HepG2 (cell line): ENCODE data around the gene NYAP1. TPM values are rescaled to one million over a fixed set of nuclear protein-coding genes. Genes with fewer than 3 reads are reported as not detected.

Experiments used
- ADNP ChIP-seq: sonication (generic); formaldehyde crosslinking; IDR thresholded peaks from 2 replicates; pipeline ENCODE4 v1.4.0; 2020; ENCODE audit warnings: missing genetic modification reagents
- AGO2 ChIP-seq: fragments of 200-400 bp; formaldehyde crosslinking; optimal IDR thresholded peaks from 2 replicates; pipeline ENCODE3; 2017; ENCODE audit warnings: mild to moderate bottlenecking, low read depth, low read length, moderate library complexity
- HNF1B ChIP-seq: sonication (generic); formaldehyde crosslinking; IDR thresholded peaks from 2 replicates; pipeline ENCODE4 v1.5.1; 2020; ENCODE audit warnings: mild to moderate bottlenecking, moderate library complexity, missing genetic modification reagents
- HNRNPUL1 ChIP-seq: fragments of 200-400 bp; formaldehyde crosslinking; IDR thresholded peaks from 2 replicates; pipeline ENCODE4 v1.6.1; 2017; ENCODE audit warnings: low read depth, mild to moderate bottlenecking, low read length, moderate library complexity
- KLF12 ChIP-seq: sonication (generic); formaldehyde crosslinking; IDR thresholded peaks from 2 replicates; pipeline ENCODE4 v1.4.0; 2020; ENCODE audit warnings: missing genetic modification reagents, borderline replicate concordance
- MAX ChIP-seq: IDR thresholded peaks from 2 replicates; pipeline ENCODE4 v1.6.1; 2012; ENCODE audit warnings: inconsistent platforms
- MZF1 ChIP-seq: sonication (generic); formaldehyde crosslinking; IDR thresholded peaks from 2 replicates; pipeline ENCODE4 v1.8.1; 2023; ENCODE audit warnings: mild to moderate bottlenecking, missing genetic modification reagents, borderline replicate concordance
- NFYB ChIP-seq: sonication (generic); formaldehyde crosslinking; IDR thresholded peaks from 2 replicates; pipeline ENCODE4 v1.4.0; 2020; ENCODE audit warnings: missing genetic modification reagents
- PAXIP1 ChIP-seq: sonication (generic); formaldehyde crosslinking; conservative IDR thresholded peaks from 2 replicates; pipeline ENCODE4 v1.4.0; 2020; ENCODE audit warnings: mild to moderate bottlenecking, missing genetic modification reagents, moderate library complexity
- PHF21A ChIP-seq: sonication (generic); formaldehyde crosslinking; IDR thresholded peaks from 2 replicates; pipeline ENCODE4 v1.5.0; 2020; ENCODE audit warnings: mild to moderate bottlenecking, missing genetic modification reagents
- RNF2 ChIP-seq: fragments of 450-650 bp; conservative IDR thresholded peaks from 2 replicates; pipeline ENCODE4 v1.6.1; 2016; ENCODE audit warnings: low read depth
- SIN3B ChIP-seq: fragments of 150-350 bp; IDR thresholded peaks from 2 replicates; pipeline ENCODE4 v1.6.1; 2014; ENCODE audit warnings: low read length
- SMC3 ChIP-seq: IDR thresholded peaks from 2 replicates; pipeline ENCODE4 v1.6.1; 2011; ENCODE audit warnings: low read length, improper control_type of control experiment
- SP1 ChIP-seq, 2 experiments: fragments of 450-650 bp in 1 of 2; sonication (generic) in 1 of 2; formaldehyde crosslinking in 1 of 2; IDR thresholded peaks; 2 replicates each; pipeline versions ENCODE4 v1.4.0 to v1.6.1; 2016 to 2020; ENCODE audit warnings: missing genetic modification reagents in 1 of 2
- SP4 ChIP-seq: sonication (generic); formaldehyde crosslinking; IDR thresholded peaks from 2 replicates; pipeline ENCODE4 v1.8.1; 2023; ENCODE audit warnings: mild to moderate bottlenecking, missing genetic modification reagents
- SSRP1 ChIP-seq: IDR thresholded peaks from 2 replicates; pipeline ENCODE4 v1.6.1; 2016; ENCODE audit warnings: control low read depth
- TOPORS ChIP-seq: sonication (generic); formaldehyde crosslinking; IDR thresholded peaks from 2 replicates; pipeline ENCODE4 v1.8.0; 2023; ENCODE audit warnings: mild to moderate bottlenecking, missing genetic modification reagents
- ZBTB10 ChIP-seq: sonication (generic); formaldehyde crosslinking; IDR thresholded peaks from 2 replicates; pipeline ENCODE4 v1.4.0; 2020; ENCODE audit warnings: missing genetic modification reagents, borderline replicate concordance
- ZC3H13 ChIP-seq: sonication (generic); formaldehyde crosslinking; IDR thresholded peaks from 2 replicates; pipeline ENCODE4 v1.8.1; 2023; ENCODE audit warnings: mild to moderate bottlenecking, missing genetic modification reagents, moderate library complexity
- ZFP82 ChIP-seq: sonication (generic); formaldehyde crosslinking; IDR thresholded peaks from 2 replicates; pipeline ENCODE4 v1.5.1; 2020; ENCODE audit warnings: mild to moderate bottlenecking, missing genetic modification reagents, borderline replicate concordance
- ZNF350 ChIP-seq: sonication (generic); formaldehyde crosslinking; IDR thresholded peaks from 2 replicates; pipeline ENCODE4 v1.4.0; 2020; ENCODE audit warnings: mild to moderate bottlenecking, low read depth, missing genetic modification reagents, borderline replicate concordance
- ZNF598 ChIP-seq: sonication (generic); formaldehyde crosslinking; IDR thresholded peaks from 2 replicates; pipeline ENCODE4 v1.5.1; 2020; ENCODE audit warnings: mild to moderate bottlenecking, missing genetic modification reagents, borderline replicate concordance
- ZNF644 ChIP-seq: IDR thresholded peaks from 2 replicates; pipeline ENCODE4 v1.6.1; 2016; ENCODE audit warnings: low read depth
- polyA plus RNA-seq, 8 experiments: library from polyadenylated mRNA; depleted of rRNA in 3 of 8; stranded (reverse) in 7 of 8; unstranded in 1 of 8; fragments of >200 nt; fragmentation: Illumina TruSeq in 4 of 8; extraction: Trizol in 4 of 8; gene quantifications; 2 replicates each; pipeline versions ENCODE4 v1.2.1 to v1.2.3, GENCODE V29; 2011 to 2016; ENCODE audit warnings: low read depth in 4 of 8, missing spikeins in 1 of 8, mixed read lengths in 1 of 8; ENCODE audit not compliant: insufficient read depth in 1 of 8
- total RNA-seq, 5 experiments: library from RNA; depleted of rRNA; stranded (reverse); fragments of >200 nt; fragmentation: Illumina TruSeq; extraction: Trizol; gene quantifications; 2 replicates each; pipeline ENCODE4 v1.2.3, GENCODE V29; 2016; ENCODE audit warnings: low read depth in 1 of 5

NYAP1 gene
- total and polyA plus RNA-seq, 2 of the 13 experiments (the other 11 are each of a cell fraction or from before 2014, with no cell fraction given): 0.15 to 0.46 TPM

- TF ChIP-seq SIN3B (peak; percentile 97), KLF12 (CRISPR knock-in tag) (peak; percentile 20; the same call in 1 of the 2 replicates), SP1 (IDR thresholded peaks at IDR 0.05) (no peak), SP1 (CRISPR knock-in tag; IDR thresholded peaks at IDR 0.05) (peak; percentile 84), MAX (no peak), PHF21A (CRISPR knock-in tag) (peak; percentile 76), SSRP1 (CRISPR knock-in tag) (no peak), TOPORS (CRISPR knock-in tag) (0 out of 2 replicates have a peak, but pooled peaks have one; percentile 30), SMC3 (no peak), ZBTB10 (CRISPR knock-in tag) (no peak), ZNF644 (CRISPR knock-in tag) (no peak), ZFP82 (CRISPR knock-in tag) (no peak; the same call in 1 of the 2 replicates), HNRNPUL1 (no peak), HNF1B (CRISPR knock-in tag) (peak; percentile 92), ZC3H13 (CRISPR knock-in tag) (peak; percentile 83; the same call in 1 of the 2 replicates), NFYB (peak; percentile 97), RNF2 (no peak), ADNP (no peak), SP4 (CRISPR knock-in tag) (peak; percentile 98), AGO2 (peak; percentile 98), ZNF350 (CRISPR knock-in tag) (peak; percentile 49), ZNF598 (CRISPR knock-in tag) (no peak), PAXIP1 (CRISPR knock-in tag) (0 out of 2 replicates have a peak, but pooled peaks have one; percentile 15), MZF1 (no peak)
Observed at GRCh38 chr7:100538654-100539435, 55.1 kb downstream of the NYAP1 start, which contains the start of gene AGFG2 (continued).
